NOMO-1 treated with dmso at 0.1 percent for 144 hours (cell line): Measurements from ENCODE around the gene ORMDL3.
"Not testable (repeated sequence)": the region's sequence is repeated elsewhere in the genome, so short reads cannot be mapped to it uniquely, and the experiment has no call there.

Experiments
- DNase-seq: peaks from one replicate; lab custom pipeline; 2025; ENCODE audit not compliant: unreplicated experiment; lab: John Stamatoyannopoulos, UW

Gene ORMDL3

DNA sequence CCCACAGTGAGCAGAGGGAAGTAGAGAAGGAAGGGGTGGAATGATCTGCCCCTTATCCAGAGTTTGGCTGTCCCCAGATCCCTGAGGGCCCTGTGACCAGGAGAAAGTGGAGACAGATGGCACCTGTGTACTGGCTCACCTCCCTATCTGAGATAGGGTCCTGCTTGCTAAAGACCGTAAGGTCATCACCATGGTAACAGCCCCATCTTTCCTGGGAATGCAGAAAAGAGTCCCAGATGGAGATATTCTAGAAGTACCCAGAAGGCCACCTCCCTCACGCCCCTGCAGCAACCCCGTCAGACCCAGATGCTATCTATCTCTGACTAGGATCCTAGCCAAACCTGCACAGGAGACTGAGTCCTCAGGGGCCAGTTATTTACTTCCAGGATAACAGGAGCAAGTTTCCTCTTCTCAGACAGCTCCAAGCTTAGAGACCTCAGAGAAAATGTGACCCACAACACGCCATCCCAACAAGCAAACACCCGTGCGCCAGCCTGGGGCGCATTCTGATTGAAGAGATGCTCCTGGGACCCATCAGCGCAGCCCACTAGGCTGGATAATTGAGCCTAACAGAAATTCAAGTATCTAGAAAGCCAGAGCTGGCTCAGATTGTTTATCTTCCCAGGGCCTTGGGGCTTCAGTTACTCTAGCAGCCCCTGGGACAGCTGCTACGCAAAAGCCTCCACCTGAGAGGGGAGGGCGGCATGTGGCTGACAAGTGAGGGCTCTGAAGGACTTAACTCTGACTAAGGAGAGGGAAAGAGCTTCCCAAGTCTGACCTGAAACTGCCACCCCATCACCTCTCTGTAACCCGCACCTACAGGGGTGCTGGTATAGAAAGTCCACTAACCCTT is 1.9 kb downstream of the ORMDL3 start:
- DNase-seq, result no peak

DNA sequence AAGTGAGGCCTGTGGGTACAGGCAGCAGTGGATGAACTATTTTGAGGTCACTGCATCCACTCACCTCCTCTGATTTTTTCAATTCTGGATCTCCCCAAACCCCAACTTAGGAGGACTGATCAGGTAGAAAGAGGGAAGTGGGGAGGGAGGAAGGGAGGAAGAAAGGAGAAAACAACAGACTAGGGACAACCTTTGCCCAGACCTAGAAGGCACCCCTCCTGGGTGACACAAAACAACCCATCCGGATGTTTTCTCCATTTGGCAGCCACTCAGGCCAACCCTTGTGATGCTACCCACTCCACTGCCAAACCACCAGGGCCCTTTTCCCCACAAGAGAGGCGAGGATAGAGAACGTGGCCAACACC is 2.7 kb downstream of the ORMDL3 start:
- DNase-seq, result no peak

DNA sequence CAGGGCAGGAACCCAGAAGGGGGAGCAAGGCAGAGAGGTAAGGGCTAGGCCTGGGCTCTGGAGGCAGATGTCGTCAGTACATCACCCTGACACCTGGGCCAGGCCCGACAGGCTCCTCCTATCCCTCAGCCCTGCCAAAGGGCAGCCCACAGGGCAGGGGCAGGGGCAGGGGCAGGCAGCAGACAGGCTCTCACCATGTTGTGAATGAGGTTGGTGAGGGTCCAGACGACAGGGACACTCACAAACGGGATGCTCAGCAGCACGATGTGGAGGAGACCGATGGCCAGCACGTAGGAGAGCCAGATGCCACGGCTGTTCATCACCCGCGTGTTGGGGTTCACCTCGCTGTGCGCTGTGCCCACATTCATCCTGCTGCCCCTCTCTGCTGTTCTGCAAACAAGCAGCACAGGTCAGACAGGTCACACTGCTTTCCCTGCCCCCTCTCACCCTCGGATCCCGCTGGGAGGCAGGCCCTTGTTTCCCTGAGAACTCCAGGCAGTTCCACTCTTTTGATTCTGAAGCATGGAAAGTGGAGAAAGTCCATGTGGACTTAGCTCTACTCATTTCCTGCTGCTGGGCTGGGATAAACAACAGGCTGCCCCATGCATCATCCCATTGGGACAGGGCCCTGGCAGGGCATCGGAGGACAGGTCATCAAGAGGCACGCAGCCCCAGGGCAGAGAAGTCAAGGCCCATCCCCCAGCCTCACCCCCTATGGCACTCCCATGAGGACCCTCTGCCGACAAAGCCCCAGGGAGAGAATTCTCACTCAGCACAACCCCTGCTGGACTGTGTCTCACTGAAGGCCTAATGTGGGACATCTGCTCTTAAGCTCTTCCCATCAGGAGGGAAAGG is 3.3 kb downstream of the ORMDL3 start:
- no peak for DNase-seq

DNA sequence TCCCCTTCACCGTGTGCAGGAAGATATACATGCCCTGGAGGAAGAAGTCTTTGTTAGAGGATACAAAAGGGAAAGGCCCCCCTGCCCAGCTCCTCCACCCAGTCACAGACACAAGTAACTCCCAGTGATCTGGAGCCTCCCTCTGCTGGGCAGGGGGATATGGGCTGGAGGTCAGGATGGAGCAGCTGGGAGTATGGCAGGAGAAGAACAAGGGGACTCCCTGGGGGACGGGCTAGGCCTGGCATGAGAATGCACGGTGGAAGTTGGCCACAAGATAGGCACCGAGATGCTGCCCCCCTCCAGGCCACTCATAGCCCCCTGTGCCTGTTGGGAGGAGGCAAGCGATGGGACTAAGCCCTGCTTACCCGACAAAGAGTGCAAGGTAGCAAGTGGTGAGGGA is 4.2 kb downstream of the ORMDL3 start:
- DNase-seq, result no peak

DNA sequence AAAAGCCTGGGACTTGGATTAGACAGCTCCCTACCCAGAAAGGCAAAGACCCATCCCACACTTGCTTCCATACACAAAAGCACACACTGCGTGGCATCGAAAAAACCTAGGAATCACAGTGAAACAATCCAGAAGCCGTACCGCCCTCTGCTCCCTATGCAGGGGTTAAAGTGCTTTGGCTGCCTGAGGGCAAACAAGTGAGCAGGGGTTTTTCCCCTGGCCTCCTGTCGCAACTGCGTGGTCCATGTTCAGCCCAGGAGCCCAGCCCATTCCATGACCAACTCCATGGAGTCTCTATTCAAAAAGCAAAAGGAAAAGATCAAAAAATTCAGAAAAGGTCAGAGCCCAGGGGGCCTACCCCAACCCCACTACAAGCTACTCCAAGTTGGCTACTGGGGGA is 5.4 kb downstream of the ORMDL3 start:
- DNase-seq, result no peak

DNA sequence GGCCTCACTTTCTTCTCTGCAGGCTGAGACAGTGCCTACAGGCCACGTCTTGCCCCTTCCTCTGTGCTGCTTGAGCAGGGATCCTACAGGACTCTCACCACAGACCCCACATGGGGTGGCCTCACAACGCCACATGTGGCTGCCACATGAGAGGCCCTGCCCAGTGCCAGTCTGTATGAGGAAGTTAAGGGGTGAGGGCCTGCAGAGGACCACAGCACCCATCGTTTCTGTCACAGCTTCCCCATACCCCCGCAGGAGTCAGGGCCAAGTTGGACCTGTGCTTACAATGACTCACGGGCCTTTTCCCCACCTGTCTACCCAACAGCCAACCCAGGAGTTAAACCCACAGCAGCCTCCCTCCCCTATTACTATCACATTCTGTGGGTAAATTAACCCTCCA is 6.1 kb downstream of the ORMDL3 start:
- no peak for DNase-seq

DNA sequence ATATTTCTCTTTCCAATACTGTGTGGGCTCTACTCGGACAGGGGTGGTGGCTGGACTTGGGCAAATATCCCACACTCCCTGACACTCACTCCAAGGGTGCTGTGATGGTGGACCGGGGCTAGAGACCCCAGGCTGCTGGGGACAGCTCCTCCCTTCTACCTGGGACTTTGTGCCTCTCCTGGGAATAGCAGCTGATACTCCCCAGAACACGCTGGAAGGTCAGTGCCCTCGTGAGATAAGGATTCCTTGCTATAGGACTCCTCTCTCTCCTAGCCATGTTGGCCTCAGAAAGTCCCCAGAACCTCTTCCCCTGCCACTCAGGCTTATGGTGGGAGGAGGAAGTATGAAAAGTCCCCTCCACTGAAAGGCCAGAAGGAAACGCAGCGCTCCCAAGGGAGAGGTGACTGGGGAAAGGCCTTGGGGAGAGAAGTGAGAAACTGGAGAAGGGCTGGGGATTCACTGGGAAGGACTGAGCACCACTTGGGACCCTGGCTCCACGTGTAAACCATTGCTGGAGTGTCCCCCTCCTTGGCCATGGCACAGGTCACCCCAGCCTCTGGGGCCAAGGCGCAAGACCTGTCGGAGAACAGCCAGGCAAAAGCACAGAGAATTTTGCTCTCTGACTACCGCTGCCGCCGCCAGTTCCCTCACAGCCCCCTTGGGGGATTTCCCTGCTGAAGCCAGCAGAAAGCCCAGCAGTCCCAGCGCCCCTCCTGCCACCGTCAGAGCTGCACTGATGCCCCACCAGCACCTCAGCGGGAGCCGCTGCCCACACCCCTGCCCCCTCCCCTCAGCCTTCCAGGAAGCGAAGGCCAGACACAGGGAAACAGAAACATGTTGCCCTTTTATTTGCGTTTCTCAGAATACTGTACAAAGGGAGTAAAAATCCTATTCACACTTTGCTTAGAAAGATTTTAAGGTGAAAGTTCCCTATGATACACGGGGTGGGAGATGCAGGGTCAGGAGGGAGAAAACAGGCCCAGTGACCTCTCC is 6.9 kb downstream of the ORMDL3 start:
- DNase-seq, result no peak

DNA sequence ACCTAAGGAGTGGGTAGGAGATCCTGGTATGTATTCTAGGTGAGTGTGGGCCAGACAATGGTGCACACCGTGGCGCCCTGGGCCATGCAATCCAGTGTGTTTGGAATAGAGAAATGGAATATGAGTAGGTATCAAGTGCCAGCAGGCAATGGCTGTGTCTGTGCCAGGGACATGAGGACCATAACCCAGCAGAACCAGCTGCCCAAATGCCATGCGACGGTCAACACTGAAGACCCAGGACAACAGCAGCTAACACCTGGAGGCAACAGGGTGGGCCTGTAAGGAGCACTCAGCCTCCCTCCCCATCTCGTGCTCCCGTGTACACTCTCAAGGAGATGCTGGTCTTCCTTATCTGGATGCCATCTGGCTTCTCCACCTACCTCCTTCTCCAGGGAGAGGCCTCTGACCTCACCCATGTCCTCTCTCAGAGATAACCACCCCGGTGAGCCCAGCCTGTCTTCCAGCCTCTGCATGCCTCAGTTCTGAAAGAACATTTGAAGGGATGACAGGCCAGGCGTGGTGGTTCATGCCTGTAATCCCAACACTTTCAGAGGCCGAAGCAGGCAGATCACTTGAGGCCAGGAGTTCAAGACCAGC is 8.2 kb downstream of the ORMDL3 start:
- DNase-seq, result no peak

DNA sequence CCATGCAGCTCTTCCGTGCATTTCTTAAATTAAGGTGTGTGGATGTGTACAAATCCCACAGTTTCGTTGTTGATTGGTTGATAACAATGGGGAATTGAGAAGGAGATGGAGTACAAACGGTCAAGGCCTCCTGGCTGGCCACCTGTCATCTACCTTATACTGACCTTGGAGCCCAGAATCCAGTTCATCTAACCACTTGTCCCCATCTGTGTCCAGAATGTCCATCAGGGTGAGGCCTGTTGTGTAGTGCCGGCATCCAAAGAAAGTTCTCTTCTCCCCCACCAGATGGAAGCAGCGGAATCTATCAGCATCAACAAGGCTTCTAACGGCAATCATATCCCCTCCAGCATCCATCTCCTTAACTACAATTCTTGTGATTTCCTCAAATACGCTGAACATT is 10.5 kb downstream of the ORMDL3 start:
- no peak for DNase-seq

DNA sequence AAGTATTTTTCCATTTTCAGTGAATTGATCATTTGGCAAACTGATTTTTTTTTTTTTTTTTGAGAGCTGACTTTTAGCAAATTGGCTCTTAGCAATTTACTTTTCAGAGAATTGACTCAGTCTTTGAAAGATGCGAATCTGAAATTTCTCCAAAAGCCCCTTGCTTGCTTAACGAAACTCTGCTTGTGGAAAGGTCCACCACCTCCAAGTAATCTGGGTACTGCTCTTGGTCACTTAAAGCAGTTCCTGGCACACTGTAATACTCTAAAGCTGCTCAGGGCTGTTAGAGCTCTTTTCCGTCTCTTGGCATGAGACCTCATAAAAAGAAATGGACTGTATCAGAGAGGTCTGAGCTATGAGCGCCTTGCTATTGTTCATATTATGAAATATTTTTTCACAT is 11.8 kb downstream of the ORMDL3 start:
- DNase-seq, result no peak

DNA sequence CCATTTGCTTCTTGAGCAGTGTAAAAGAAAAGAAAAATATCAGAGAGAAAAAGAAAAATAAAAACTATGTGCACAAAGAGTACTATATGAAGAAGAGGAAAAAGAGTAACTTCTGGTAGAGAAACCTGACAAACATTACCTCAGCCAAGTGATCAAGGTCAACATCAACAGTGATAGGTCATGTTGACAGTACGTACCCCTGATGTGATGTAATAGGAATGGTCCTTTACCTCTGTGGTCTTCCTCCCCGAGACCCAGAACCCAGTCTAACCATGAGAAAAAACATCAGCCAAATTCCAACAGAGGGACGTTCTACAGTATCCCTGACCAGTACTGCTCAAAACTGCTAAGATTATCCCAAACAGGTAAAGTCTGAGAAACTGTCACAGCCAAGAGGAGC is 13.4 kb downstream of the ORMDL3 start:
- no peak for DNase-seq

DNA sequence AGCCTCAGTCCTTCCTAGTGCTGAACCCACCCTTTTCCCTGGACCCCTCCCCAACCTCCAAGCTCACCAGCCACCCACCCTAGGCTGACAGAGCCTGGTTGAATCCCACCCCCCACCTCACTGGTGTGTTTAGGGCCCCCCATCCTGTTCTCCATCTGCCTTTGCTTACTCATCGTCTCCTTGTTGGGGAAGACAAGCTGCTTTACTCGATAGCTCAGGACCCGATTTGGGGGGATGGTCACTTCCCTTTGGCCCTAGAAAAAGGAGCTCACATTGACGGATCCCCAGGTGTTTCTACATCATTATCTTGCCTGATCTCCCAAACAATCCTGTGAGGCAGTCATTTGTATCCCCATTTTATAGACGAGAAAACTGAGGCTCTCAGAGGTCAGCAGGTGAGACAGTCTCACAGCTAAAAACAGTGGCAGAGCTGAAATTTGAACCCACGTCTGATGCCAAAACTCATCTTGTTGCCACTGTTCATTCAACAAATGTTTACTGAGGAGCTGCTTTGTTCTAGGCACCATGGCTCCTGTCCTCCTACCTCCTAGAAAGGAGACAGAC is 18.5 kb downstream of the ORMDL3 start:
- no peak for DNase-seq

DNA sequence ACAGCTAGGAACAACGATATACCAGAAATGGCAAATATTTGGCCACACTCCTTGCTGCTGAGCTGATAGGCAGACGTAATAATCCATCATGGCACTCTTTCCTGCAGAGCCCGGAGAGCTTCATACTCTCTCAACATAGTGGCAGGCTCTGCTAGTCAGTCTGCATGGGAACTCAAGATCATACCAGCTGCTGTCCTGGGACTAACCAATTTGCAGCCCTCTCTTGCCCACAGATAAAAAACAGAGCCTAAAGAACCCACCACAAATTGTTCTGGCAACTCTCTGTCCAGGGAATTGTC is 22.5 kb downstream of the ORMDL3 start:
- no peak for DNase-seq

DNA sequence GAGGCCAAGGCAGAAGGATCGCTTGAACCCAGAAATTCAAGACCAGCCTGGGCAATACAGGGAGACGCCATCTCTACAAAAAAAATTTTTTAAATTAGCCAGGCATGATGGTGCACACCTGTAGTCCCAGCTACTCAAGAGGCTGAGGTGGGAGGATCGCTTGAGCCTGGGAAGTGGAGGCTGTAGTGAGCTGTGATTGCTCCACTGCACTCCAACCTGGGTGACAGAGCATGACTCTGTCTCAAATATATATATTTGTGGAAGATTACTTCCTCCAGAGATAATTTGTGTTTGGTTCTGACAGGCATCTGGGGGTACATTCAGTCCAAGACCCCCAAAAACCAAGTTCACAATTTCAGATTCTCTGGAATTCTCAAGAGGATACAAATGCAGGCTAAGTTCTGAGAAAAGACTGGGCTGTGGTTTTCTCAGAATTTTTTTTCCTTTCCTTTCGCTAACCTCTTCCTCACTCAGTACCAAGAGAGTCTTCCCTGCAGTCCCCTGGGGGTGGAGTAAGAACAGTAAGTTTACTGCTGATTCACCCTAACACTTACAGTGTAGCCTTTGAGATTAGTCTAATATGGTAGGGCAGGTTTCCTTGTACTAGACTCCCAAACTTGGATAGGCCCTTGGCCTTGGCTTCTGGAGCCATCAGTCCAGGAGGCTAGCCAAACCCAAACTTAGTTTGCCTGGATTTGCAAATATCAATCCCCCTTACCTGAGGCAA is 24.1 kb downstream of the ORMDL3 start:
- DNase-seq, result no peak

DNA sequence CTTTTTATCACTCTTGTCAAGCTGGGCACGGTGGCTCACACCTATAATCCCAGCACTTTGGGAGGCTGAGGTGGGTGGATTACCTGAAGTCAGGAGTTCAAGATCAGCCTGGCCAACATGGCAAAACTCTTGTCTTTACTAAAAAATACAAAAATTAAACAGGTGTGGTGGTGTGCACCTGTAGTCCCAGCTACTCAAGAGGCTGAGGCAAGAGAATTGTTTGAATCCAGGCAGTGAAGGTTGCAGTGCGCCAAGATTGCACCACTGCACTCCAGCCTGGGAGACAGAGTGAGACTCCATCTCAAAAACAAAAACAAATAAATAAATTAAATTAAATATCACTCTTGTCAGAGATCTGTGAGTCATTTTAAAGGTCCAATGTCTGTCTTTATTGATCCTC is 25.4 kb downstream of the ORMDL3 start:
- DNase-seq, result not testable (repeated sequence)

DNA sequence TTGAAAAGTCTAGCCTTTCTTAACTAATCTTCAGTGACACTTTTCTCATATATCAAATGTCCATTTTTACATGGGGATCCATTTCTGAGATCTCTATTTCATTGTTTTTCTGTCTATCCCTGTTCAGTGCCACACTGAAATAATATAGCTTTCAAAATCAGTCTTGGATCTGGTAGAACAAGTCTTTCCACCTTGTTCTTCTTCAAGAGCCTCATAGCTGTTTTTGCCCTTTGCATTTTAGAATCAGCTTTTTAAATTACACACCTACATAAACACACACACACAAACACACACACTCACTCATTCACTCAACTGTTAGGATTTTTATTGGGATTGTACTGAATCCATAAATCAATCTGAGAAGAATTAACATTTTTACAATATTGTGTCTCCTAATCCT is 28.2 kb downstream of the ORMDL3 start:
- DNase-seq, result no peak

DNA sequence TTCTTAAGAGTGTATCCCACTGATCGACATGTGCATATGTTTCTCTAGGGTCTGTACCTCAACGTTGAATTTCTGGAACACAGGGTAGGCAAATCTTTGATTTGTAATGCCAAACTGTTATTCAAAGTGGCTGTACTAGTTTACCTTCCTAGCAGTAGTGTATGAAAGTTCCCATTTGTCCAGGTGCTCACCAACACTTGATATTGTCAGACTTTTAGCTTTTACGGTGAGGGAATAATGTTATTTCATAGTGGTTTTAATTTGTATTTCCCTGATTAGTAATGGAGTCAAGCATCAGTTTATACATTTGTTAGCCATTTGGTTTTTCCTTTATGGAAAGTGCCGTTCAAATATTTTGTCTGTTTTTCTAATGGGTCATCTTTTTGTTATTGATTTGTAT is 29.3 kb downstream of the ORMDL3 start:
- DNase-seq, result no peak

DNA sequence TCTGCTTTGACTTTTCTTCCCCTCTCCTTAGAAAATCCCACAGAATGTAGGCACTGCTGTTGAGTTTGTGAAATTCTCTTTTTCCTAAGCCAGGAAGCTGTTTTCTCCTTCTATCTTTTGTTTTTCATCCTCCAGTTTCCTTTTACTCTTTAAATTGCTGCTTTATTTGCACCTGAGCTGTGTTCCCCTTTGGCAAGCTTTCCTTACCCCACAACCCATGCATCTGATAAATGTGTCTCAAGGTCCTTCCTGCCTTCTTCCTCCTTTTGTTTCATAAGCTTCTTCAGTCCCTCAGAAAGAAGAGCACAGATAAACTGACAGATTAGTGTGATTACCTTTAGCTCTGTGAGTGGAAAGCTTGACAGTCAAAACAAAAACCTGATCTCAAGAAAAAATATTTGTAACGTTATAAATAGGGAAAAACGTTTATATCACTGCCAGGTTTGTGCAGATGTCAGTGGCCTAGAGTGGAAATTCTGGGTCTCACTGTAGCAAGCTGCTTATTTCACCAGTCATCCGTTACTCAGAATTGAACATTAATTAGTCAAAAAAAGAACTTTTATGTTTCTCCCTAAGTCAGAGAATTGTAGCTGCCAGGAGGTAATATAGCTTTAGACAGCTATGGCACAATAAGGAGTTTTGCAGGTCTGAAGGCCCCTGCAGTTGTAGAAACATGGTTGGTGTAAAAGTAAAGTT is 32.6 kb downstream of the ORMDL3 start:
- DNase-seq, result no peak

DNA sequence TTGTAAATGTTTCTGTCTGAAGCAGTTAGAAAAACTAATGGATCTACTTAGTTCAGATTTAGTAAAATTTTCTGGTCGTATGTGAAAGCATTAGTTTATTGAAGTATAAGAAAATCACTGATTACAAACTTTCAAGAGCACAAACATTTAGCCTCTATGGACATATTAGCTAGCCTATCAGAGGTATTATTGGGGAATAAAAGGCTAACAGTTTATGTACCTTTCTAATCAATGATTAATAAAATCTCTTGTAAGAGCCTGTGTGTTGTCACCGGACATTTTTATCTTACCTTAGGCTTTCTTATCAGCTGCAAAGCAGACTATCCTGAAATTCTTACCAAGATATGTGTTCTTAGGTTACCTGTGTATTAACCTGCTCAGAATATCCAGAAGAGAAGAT is 38.2 kb downstream of the ORMDL3 start:
- no peak for DNase-seq
